ENCODE data around the gene LAMA3.

Gene LAMA3

DNA sequence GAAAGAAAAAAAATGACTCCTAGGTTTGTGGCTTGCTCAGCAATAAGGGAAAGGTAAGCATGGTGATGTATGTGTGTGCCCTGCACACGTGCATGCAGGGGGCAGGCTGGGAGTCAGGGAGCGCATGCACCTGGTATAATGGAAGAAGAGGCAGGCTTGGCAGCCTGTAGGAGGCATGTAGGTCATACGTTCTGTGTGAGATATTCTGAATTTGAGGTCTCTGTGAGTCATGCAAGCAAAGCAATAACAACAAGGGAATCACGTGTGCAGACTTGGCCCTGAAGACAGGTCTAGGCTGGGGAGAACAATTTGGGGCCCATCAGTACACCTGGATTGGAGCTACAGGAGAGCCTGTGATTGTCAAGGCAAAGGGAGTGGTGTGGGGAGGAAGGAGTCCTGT lies 230.8 kb downstream of the LAMA3 start:
- no peak for DNase-seq

DNA sequence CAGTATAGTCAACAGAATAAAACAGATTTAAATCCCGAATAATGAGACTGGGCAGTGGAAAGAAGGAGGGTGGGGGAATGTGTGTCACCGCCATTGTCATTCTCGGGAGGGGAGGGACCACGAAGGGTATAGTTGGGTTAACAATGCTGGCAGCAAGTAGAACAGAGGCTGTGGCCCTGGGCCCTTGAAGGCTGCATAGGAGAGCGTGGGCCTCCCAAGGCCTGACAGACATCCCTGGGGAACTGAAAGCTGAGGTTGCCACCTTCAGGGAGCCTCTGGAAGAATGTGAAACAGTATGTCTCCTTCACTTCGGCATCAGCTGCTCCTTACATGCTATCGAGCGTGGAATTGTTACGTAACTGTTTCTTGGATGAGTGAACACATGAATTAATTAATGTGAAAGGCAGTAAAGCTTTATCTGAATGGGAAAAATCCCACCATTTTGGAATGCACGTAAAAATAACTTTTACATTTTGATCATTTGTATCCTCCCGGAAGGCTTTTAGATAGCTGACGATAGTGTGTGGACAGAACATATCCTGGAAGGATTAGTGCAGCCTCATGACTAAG lies 232.5 kb downstream of the LAMA3 start:
- DNase-seq: no peak

GRCh38 chr18:23922939-23923338 lies 233.7 kb downstream of the LAMA3 start:
- no peak for DNase-seq

DNA sequence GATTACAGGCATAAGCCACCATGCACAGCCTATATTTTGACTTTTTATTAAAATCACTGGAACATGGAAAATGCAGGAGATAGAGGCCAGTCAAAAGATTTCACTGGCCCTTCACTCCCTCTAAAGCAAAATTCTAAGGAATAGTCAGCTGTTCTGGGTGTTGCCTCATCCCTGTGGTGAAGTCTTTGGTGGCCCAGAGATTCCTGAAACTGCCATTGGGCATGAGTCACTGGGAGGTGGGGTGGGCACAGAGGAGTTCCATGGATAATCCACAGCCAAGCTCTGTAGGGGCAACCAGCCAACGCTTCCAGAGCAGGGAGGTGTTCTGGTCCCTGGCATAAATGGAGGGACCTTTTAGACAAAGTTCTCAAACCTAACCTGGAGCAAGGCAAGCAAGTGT lies 235.6 kb downstream of the LAMA3 start:
- DNase-seq: no peak

DNA sequence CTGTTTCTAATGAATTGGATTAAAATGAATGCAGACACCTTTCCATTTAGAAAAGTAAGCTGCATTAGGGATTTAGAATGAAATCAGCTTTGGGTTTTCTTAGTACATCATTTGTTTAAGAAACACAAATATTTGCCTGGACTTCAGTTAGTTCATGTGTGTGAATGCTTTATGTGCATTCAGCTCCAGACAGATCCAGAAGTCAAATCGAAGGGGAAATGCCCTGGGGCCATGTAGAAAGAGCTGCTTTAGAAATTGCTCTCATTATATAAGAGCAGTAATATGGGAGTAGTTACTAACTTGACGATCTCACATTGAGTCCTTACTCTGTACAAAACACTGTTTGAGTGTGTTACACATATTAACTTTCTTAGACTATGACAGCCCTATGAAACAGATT lies 237.3 kb downstream of the LAMA3 start:
- DNase-seq: no peak

GRCh38 chr18:23927821-23928746 lies 238.8 kb downstream of the LAMA3 start:
- DNase-seq: no peak

DNA sequence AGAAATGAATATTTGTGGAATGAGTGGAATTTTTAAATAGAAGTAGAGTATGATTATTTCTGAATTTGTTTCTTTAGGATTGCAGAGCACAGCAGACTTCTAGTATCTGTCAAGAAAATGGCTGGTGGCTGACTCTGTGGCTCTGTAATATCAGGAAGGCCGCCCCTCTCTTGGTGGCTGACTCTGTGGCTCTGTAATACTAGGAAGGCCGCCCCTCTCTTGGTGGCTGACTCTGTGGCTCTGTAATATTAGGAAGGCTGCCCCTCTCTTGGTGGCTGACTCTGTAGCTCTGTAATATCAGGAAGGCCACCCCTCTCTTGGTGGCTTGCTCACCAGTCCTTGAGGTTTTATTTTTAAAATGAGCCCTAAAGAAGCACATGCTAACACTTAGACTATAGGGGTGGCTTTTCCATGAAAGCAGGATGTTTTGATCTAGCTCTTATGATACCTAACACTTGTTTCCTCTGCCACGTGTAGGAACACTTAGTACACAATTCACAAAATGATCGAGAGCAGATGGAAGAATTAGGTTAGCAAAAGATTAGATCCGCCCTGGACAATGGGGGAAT lies 240.2 kb downstream of the LAMA3 start:
- DNase-seq: peak; percentile 22

DNA sequence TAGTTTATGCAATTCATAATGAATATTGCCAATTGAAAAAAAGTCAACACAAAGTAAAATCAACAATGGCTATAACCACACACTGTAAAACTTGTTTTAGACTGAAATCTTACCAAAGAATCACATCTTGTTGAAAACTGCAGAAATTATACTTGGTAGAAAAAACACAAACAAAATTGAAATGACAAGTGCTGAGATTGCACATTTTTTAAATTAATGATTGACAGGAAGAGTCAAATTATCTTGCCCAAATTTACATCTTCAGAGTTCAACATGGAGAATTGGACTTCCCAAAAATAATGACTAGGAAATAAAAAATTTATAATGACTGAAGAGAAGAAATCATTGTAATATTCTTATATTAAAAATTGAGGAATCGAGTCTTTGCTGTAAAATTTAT lies 240.7 kb downstream of the LAMA3 start:
- DNase-seq: no peak

GRCh38 chr18:23932385-23933067 lies 243.3 kb downstream of the LAMA3 start:
- DNase-seq: no peak

- DNase-seq: no peak
These were observed 244.2 kb downstream of the LAMA3 start for GRCh38 chr18:23933407-23933806.

DNA sequence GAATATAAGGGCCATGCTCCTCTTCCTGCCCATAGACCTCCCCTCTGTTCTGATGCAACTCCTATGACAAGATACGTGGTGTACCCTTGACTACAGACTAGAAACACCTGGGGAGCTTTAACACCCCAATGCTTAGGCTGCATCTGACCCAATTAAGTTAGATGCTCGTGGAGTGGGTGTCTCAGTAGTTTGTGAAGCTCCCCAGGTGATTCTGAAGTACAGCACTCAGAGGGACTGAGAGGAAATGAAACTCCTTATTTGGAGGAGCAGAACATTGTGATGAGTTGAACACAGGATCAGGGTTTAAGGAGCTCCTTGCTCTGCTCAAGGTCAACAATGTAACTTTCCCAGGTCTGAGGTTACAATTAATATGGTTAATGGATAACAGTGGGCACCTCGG lies 245.0 kb downstream of the LAMA3 start:
- DNase-seq: no peak

DNA sequence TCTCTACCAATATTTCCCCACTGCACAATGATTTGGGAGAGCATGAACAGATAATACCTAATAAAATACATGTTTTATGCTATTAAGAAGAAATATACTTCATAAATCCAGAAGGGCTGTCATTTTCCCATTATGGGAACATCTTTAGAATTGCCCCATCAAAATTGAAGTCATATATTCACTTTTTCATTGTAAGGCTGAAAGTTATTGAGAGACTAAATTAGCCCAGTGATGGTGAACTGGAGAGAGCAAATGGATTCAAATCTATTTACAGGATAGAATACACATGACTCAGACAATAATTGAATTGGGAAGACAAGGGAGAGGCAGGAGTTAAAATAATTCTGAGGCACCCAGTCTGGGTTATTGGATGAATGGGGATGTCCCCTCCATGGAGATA lies 245.6 kb downstream of the LAMA3 start:
- no peak for DNase-seq

DNA sequence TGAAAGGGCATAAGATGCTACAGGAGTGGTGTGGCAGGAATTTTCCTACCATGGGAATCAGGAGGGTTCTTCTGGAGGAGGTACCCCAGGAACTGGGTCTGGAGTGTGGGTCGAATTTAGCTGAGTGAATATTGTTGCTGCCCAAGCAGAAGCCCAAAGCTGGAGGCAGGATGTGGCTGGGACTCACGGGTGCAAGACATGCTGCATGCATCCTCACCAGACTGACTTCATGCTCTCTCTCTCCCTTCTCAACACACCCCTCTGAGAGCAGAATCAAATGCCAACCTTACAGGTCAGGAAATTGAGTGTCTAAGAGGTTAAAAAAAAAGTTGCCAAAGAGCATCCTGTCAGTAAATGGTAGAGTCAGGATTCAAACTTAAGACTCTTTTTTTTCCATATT lies 246.6 kb downstream of the LAMA3 start:
- DNase-seq: peak; percentile 26

DNA sequence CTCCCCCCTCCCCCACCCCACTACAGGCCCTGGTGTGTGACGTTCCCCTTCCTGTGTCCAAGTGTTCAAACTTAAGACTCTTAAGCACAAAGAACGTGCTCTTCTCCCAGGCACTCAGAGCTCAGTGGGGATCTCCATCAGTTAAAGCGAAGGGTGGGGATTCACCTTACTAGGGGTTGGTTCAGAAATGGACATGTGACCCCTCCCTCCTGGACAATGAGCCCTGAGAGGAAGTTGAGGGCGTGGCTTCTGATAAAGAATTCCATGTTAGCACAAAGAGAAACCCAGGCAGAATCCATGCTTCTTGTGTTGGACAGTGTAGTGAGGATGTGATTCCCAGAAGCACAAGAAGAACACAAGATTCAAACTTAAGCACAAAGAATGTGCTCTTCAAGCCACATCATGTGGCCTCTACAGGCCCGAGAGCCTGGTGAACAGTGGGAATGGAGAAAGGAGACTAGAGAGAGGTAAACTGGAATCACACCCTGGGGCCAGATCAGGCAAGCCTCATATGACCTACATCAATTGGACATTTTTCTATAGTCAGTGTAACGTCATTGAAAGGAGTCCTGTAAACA lies 247.2 kb downstream of the LAMA3 start:
- no peak for DNase-seq

DNA sequence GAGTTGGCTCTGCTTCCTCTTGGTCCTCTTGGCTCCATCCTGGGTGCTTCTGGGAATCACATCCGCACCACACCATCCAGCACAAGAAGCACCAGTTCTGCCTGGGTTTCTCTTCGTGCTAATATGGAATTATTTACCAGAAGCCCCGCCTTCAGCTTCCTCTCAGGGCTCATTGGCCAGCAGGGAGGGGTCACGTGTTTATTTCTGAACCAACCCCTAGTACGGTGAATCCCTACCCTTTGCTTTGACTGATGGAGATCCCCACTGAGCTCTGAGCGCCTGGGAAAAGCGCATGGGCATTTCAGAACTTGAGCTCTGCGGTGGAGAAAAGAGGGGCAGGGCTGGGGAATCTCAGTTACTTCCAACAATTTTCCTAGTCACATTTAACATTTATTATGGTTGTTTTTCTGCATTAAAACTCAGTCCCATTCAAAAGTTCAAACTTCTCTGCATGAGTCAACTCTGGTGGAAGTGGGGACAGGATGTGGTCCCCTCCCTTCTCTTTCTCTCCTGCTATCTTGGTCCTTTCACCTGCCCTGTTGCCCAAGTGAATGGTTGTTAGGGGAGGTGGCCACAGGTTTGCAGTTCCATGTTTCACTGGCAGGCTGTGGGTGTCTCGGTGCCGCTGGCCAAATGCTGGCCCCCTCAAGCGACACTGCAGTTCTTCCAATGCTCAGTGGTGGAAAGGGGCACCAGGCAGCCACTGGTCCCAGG lies 248.9 kb downstream of the LAMA3 start:
- DNase-seq: peak; percentile 8

DNA sequence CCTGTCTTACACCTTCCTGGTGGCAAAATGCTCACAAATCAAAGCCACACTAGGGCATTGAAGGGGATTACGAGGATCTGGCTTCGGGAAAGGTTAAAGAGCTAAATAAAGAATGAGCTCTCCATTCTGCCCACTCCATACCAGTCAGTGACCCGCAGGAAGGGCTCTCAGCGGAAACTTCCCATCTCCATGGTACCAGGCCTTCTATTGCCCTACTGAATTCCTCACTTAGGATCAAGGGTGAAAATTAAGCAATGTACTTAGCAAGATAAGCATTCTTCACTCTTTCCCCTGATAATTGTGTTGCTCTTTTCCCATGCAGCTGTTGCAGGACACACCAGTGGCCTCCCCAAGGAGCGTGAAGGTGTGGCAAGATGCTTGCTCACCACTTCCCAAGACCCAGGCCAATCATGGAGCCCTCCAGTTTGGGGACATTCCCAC lies 249.7 kb downstream of the LAMA3 start:
- no peak for DNase-seq

DNA sequence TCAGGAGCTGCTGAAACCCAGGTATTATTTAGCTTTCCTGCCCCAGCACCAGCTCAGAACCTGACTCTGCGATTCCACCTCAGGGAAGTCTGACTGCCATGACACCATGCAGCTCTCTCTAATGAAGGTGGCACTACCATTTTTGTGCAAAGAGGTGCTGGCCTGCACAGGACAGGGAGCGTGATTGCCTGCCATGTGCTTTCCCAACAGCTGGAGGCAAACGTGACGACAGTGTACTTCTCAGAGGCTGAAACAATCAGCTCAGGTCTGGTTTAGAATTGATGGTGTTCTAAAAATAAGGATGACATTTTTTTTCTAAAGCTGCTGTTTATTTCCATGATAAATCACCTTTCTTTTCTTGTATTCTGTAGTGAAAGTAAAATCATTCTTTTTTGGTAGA lies 250.1 kb downstream of the LAMA3 start:
- DNase-seq: no peak

- DNase-seq: no peak
These were observed 250.6 kb downstream of the LAMA3 start for GRCh38 chr18:23939896-23940295.

- DNase-seq: no peak
These were observed 252.5 kb downstream of the LAMA3 start for GRCh38 chr18:23941791-23942190.

GRCh38 chr18:23943104-23943503 lies 253.9 kb downstream of the LAMA3 start:
- peak; percentile 57 for DNase-seq

GRCh38 chr18:23943903-23944624 lies 254.8 kb downstream of the LAMA3 start:
- DNase-seq: no peak

Measured in stimulated activated CD4-positive, alpha-beta T cell treated with anti-CD3 and anti-CD28 coated beads, Interleukin-15, amount 100 ng/mL, for 24 hours (primary cell).